Uterus (tissue), 2 donors: Measurements from ENCODE around the gene KCNN2.

ENCODE experiments used
- CTCF ChIP-seq, 4 experiments: fragments of 200-600 bp in 2 of 4; fragments of 450-650 bp in 2 of 4; sonication (generic) in 2 of 4; IDR thresholded peaks; one replicate each; pipeline ENCODE4 v1.5.1; 2016 to 2019; ENCODE audit warnings: antibody characterized with exemption in 4 of 4, mild to moderate bottlenecking in 2 of 4, moderate library complexity in 1 of 4
- POLR2A ChIP-seq, 2 donors: fragments of 450-650 bp; IDR thresholded peaks; one replicate each; pipeline ENCODE4 v1.6.1; 2016; ENCODE audit warnings: antibody characterized with exemption in 2 of 2, mild to moderate bottlenecking in 1 of 2, moderate library complexity in 1 of 2

- TF ChIP-seq CTCF (IDR thresholded peaks at IDR 0.05) (no peak), POLR2A (IDR thresholded peaks at IDR 0.05) (no peak)
These were observed 15.7 kb upstream of the KCNN2 start for GRCh38 chr5:114346181-114346580.
